SH-SY5Y (cell line): Measurements from ENCODE around the gene ZNF354B.

Experiments
- GATA2 ChIP-seq: IDR thresholded peaks from 2 replicates; pipeline ENCODE4 v1.6.1; 2011; ENCODE audit warnings: mild to moderate bottlenecking, low read depth, low read length
- GATA3 ChIP-seq: IDR thresholded peaks from 2 replicates; pipeline ENCODE4 v1.6.1; 2011; ENCODE audit warnings: low read depth, mild to moderate bottlenecking, low read length, moderate library complexity

DNA sequence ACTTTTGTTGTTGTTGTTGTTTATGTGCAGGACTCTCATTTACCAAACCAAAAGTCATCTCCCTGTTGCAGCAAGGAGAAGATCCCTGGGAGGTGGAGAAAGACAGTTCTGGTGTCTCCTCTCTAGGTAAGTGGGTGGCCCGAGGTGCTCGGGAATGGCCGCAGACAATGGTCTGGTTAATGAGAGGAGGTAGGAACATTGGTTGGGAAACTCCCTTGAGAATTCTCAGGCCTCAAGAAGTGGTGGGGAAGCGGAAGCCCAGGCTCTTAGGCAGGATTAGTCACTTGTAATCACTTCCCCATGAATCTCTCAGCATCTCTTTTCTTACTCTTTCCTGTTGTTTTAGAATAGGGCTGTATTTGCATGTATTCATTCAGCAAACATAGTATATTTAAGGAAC, 7.2 kb downstream of the ZNF354B start:
- TF ChIP-seq GATA2 = no peak
- TF ChIP-seq GATA3 = no peak
